HCT116 (cell line): Measurements from ENCODE around the gene TMCO4. TPM values are rescaled to one million over a fixed set of nuclear protein-coding genes. Genes with fewer than 3 reads are reported as not detected.

Source experiments
- ATAC-seq: fragments of 200-7000 bp; cut with Tn5 transposase; 2 replicates; pipeline ENCODE4 v1.9.1; 2020; ENCODE audit warnings: mild to moderate bottlenecking, moderate library complexity
- BruUV-seq: library from RNA; stranded (reverse); fragments of 400-500 nt; replicated peaks from 2 replicates; lab custom pipeline; 2021; lab: Mats Ljungman, UMichigan
- CTCF ChIA-PET: fragments of 300-600 bp; sonication (Branson Sonifier 250); formaldehyde crosslinking; loops from one replicate; lab custom pipeline; 2021; ENCODE audit warnings: antibody characterized with exemption; lab: Charles Lee
- POLR2A ChIA-PET: fragments of 300-600, 350-600 bp; sonication (Branson Sonifier 250); formaldehyde crosslinking; loops from one replicate; lab custom pipeline; 2021; ENCODE audit warnings: antibody characterized with exemption; lab: Charles Lee
- RAD21 ChIA-PET, 2 experiments: fragments of 300-600 bp; sonication (Branson Sonifier 250); formaldehyde crosslinking; loops; one replicate each; lab custom pipeline; 2023; ENCODE audit warnings: low total read pairs in 2 of 2; ENCODE audit not compliant: uncharacterized antibody in 2 of 2, unreplicated experiment in 2 of 2, low non-redundant PET in 1 of 2; lab: Charles Lee
- DNase-seq: peaks from one replicate; pipeline ENCODE4 v3.0.0-alpha.2; 2010; ENCODE audit warnings: low read depth, low spot score
- H2AFZ ChIP-seq: fragments of 200-600 bp; shearing (Covaris generic), sonication (generic); 2 replicates; pipeline ENCODE4 v1.6.1; 2017; ENCODE audit warnings: low read depth, mixed run types, mixed read lengths, antibody characterized with exemption, low read length; ENCODE audit not compliant: poor library complexity, severe bottlenecking
- H3K27ac ChIP-seq: 2 replicates; pipeline ENCODE4 v1.5.1; 2012; ENCODE audit warnings: low read depth, low read length
- H3K27me3 ChIP-seq: fragments of 200-600 bp; sonication (generic); 2 replicates; pipeline ENCODE4 v1.6.1; 2016; ENCODE audit warnings: mixed run types, low read length, mixed read lengths; ENCODE audit not compliant: insufficient read depth
- H3K36me3 ChIP-seq, 2 experiments: fragments of 200-500 bp in 1 of 2; fragments of 200-600 bp in 1 of 2; sonication (Bioruptor generic) in 1 of 2; sonication (generic) in 1 of 2; 2 replicates each; pipeline versions ENCODE4 v1.5.1 to v1.6.1; 2014 to 2016; ENCODE audit warnings: low read length in 2 of 2, inconsistent platforms in 1 of 2, mixed read lengths in 1 of 2, mixed run types in 1 of 2; ENCODE audit not compliant: insufficient read depth in 2 of 2, control insufficient read depth in 1 of 2
- H3K4me1 ChIP-seq, 2 experiments: fragments of 200-600 bp in 1 of 2; sonication (generic) in 1 of 2; 2 replicates each; pipeline versions ENCODE4 v1.5.1 to v1.6.1; 2012 to 2017; ENCODE audit warnings: low read length in 2 of 2, inconsistent platforms in 1 of 2, mild to moderate bottlenecking in 1 of 2, mixed read lengths in 1 of 2, mixed run types in 1 of 2, moderate library complexity in 1 of 2; ENCODE audit not compliant: insufficient read depth in 2 of 2, control insufficient read depth in 1 of 2
- H3K4me2 ChIP-seq: fragments of 200-600 bp; sonication (generic); 2 replicates; pipeline ENCODE4 v1.6.1; 2017; ENCODE audit warnings: mixed run types, low read length, mixed read lengths
- H3K4me3 ChIP-seq, 2 experiments: fragments of 200-600 bp in 1 of 2; sonication (generic) in 1 of 2; replicated peaks in 1 of 2; 2 replicates each; pipeline ENCODE4 v1.5.1; 2011 to 2016; ENCODE audit warnings: low read length in 2 of 2, control low read depth in 1 of 2, low read depth in 1 of 2, mild to moderate bottlenecking in 1 of 2, mixed read lengths in 1 of 2, mixed run types in 1 of 2
- H3K79me2 ChIP-seq: fragments of 200-600 bp; sonication (generic); 2 replicates; pipeline ENCODE4 v1.6.1; 2017; ENCODE audit warnings: mild to moderate bottlenecking, mixed run types, low read length, moderate library complexity, mixed read lengths; ENCODE audit not compliant: insufficient read depth
- H3K9ac ChIP-seq: fragments of 200-600 bp; sonication (generic); 2 replicates; pipeline ENCODE4 v1.6.1; 2016; ENCODE audit warnings: low read length, mixed read lengths
- H3K9me2 ChIP-seq: fragments of 200-600 bp; sonication (generic), shearing (Covaris generic); 2 replicates; pipeline ENCODE4 v1.6.1; 2017; ENCODE audit warnings: mixed run types, mild to moderate bottlenecking, moderate library complexity; ENCODE audit not compliant: insufficient read depth
- H3K9me3 ChIP-seq, 2 experiments: fragments of 200-500 bp in 1 of 2; fragments of 200-600 bp in 1 of 2; sonication (Bioruptor generic) in 1 of 2; sonication (generic) in 1 of 2; 2 replicates each; pipeline ENCODE4 v1.6.1; 2014 to 2017; ENCODE audit warnings: low read length in 2 of 2, mixed read lengths in 2 of 2, inconsistent platforms in 1 of 2, low read depth in 1 of 2, mild to moderate bottlenecking in 1 of 2, mixed run types in 1 of 2, moderate library complexity in 1 of 2; ENCODE audit not compliant: control insufficient read depth in 1 of 2, insufficient read depth in 1 of 2
- H4K20me1 ChIP-seq: fragments of 200-600 bp; sonication (generic), shearing (Covaris generic); 2 replicates; pipeline ENCODE4 v1.6.1; 2017; ENCODE audit warnings: mixed run types, mild to moderate bottlenecking, moderate library complexity; ENCODE audit not compliant: insufficient read depth
- CEBPB ChIP-seq: IDR thresholded peaks from 2 replicates; pipeline ENCODE4 v1.6.1; 2012; ENCODE audit warnings: low read depth
- EZH2 ChIP-seq: fragments of 200-600 bp; sonication (generic); IDR thresholded peaks from 2 replicates; pipeline ENCODE4 v1.6.1; 2017; ENCODE audit warnings: antibody characterized with exemption, mixed run types
- FOSL1 ChIP-seq: IDR thresholded peaks from 2 replicates; pipeline ENCODE4 v1.6.1; 2012; ENCODE audit warnings: low read depth
- JUND ChIP-seq: IDR thresholded peaks from 2 replicates; pipeline ENCODE4 v1.6.1; 2012
- POLR2A ChIP-seq: IDR thresholded peaks from 2 replicates; pipeline ENCODE4 v1.7.0; 2011; ENCODE audit warnings: borderline replicate concordance; ENCODE audit not compliant: insufficient read depth, insufficient read length; ENCODE audit errors: extremely low read depth
- SP1 ChIP-seq: IDR thresholded peaks from 2 replicates; pipeline ENCODE4 v1.6.1; 2012; ENCODE audit warnings: low read depth
- SRF ChIP-seq: IDR thresholded peaks from 2 replicates; pipeline ENCODE4 v1.6.1; 2012; ENCODE audit warnings: low read depth
- TCF7L2 ChIP-seq: IDR thresholded peaks from 2 replicates; pipeline ENCODE4 v1.7.0; 2011; ENCODE audit warnings: borderline replicate concordance, inconsistent platforms; ENCODE audit not compliant: insufficient read depth, insufficient read length; ENCODE audit errors: extremely low read depth
- YY1 ChIP-seq: IDR thresholded peaks from 2 replicates; pipeline ENCODE4 v1.6.1; 2011; ENCODE audit warnings: low read length, low read depth, moderate library complexity, mild to moderate bottlenecking; ENCODE audit not compliant: insufficient replicate concordance; ENCODE audit errors: extremely low read depth
- ZFX ChIP-seq: fragments of 450-650 bp; IDR thresholded peaks from 2 replicates; pipeline ENCODE4 v1.6.1; 2017
- intact Hi-C: fragments of 100-400 bp; cut with micrococcal nuclease; formaldehyde crosslinking; loops from 2 replicates; pipeline ENCODE4 v1.10.0; 2022
- total RNA-seq: library from RNA; stranded (reverse); gene quantifications from one replicate; pipeline ENCODE4 v1.2.1, GENCODE V29; 2021; ENCODE audit not compliant: unreplicated experiment
- TF ChIP-seq, protein P1 (sequence below): IDR thresholded peaks from 2 replicates; pipeline ENCODE4 v1.6.1; 2012
- TF ChIP-seq, protein P2 (sequence below), 3 experiments: fragments of 200-600 bp in 1 of 3; sonication (generic) in 1 of 3; IDR thresholded peaks in 2 of 3; conservative IDR thresholded peaks in 1 of 3; 2 replicates each; pipeline ENCODE4 v1.5.1; 2012 to 2017; ENCODE audit warnings: low read depth in 2 of 3, low read length in 2 of 3, antibody characterized with exemption in 1 of 3, borderline replicate concordance in 1 of 3, control low read depth in 1 of 3, mild to moderate bottlenecking in 1 of 3, mixed read lengths in 1 of 3, mixed run types in 1 of 3, moderate library complexity in 1 of 3; ENCODE audit not compliant: insufficient read depth in 1 of 3
- TF ChIP-seq, protein P3 (sequence below): IDR thresholded peaks from 2 replicates; pipeline ENCODE4 v1.6.1; 2012; ENCODE audit warnings: low read depth
- TF ChIP-seq, protein P4 (sequence below): IDR thresholded peaks from 2 replicates; pipeline ENCODE4 v1.6.1; 2011; ENCODE audit warnings: mild to moderate bottlenecking, low read length, moderate library complexity; ENCODE audit not compliant: insufficient replicate concordance; ENCODE audit errors: extremely low read depth

The TMCO4 gene
- total RNA-seq, 1 experiment from 2014 or later: 12.7 TPM

DNA sequence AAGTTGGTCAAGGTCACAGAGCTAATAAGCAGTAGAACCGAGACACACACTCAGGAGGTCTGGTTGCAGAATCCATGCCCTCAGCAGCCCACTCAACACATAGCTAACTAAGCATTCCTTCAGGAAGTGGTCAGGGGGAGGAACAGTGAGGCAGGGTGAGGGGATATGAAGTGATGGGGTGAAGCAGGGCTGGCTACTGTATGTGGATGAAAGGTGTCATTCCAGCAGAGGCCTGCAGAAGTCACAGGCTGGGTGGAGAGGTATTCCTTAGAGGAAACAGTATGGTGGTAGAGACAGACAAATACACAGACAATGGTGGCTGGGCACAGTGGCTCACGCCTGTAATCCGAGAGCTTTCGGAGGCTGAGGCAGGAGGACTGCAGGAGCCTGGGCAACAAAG, 14.1 kb downstream of the TMCO4 start:
- ChIA-PET POLR2A (no interaction called here), CTCF (no interaction called here), RAD21 (no interaction called here)
- no peak overlapping the region for H3K4me3 ChIP-seq
- no peaks in the 10 kb centered on the region for H3K9me3 ChIP-seq
- no peak overlapping the region for H3K27ac ChIP-seq
- no TSS peak for BruUV-seq
- TF ChIP-seq, protein P1, sequence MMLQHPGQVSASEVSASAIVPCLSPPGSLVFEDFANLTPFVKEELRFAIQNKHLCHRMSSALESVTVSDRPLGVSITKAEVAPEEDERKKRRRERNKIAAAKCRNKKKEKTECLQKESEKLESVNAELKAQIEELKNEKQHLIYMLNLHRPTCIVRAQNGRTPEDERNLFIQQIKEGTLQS: no peak
- TF ChIP-seq SRF (no peak), POLR2A (no peak), CEBPB (no peak), FOSL1 (no peak), YY1 (no peak), SP1 (no peak), EZH2 (no peak), JUND (no peak), ZFX (no peak), TCF7L2 (no peak)
- TF ChIP-seq, protein P2, sequence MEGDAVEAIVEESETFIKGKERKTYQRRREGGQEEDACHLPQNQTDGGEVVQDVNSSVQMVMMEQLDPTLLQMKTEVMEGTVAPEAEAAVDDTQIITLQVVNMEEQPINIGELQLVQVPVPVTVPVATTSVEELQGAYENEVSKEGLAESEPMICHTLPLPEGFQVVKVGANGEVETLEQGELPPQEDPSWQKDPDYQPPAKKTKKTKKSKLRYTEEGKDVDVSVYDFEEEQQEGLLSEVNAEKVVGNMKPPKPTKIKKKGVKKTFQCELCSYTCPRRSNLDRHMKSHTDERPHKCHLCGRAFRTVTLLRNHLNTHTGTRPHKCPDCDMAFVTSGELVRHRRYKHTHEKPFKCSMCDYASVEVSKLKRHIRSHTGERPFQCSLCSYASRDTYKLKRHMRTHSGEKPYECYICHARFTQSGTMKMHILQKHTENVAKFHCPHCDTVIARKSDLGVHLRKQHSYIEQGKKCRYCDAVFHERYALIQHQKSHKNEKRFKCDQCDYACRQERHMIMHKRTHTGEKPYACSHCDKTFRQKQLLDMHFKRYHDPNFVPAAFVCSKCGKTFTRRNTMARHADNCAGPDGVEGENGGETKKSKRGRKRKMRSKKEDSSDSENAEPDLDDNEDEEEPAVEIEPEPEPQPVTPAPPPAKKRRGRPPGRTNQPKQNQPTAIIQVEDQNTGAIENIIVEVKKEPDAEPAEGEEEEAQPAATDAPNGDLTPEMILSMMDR (IDR thresholded peaks at IDR 0.05 in 2 of 3, conservative IDR thresholded peaks at IDR 0.05 in 1 of 3; ENCODE audit: borderline replicate concordance in 1 of 3, insufficient read depth in 1 of 3, low read depth in 2 of 3, low read length in 2 of 3): no peak
- TF ChIP-seq, protein P3, sequence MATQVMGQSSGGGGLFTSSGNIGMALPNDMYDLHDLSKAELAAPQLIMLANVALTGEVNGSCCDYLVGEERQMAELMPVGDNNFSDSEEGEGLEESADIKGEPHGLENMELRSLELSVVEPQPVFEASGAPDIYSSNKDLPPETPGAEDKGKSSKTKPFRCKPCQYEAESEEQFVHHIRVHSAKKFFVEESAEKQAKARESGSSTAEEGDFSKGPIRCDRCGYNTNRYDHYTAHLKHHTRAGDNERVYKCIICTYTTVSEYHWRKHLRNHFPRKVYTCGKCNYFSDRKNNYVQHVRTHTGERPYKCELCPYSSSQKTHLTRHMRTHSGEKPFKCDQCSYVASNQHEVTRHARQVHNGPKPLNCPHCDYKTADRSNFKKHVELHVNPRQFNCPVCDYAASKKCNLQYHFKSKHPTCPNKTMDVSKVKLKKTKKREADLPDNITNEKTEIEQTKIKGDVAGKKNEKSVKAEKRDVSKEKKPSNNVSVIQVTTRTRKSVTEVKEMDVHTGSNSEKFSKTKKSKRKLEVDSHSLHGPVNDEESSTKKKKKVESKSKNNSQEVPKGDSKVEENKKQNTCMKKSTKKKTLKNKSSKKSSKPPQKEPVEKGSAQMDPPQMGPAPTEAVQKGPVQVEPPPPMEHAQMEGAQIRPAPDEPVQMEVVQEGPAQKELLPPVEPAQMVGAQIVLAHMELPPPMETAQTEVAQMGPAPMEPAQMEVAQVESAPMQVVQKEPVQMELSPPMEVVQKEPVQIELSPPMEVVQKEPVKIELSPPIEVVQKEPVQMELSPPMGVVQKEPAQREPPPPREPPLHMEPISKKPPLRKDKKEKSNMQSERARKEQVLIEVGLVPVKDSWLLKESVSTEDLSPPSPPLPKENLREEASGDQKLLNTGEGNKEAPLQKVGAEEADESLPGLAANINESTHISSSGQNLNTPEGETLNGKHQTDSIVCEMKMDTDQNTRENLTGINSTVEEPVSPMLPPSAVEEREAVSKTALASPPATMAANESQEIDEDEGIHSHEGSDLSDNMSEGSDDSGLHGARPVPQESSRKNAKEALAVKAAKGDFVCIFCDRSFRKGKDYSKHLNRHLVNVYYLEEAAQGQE: no peak
- TF ChIP-seq, protein P4, sequence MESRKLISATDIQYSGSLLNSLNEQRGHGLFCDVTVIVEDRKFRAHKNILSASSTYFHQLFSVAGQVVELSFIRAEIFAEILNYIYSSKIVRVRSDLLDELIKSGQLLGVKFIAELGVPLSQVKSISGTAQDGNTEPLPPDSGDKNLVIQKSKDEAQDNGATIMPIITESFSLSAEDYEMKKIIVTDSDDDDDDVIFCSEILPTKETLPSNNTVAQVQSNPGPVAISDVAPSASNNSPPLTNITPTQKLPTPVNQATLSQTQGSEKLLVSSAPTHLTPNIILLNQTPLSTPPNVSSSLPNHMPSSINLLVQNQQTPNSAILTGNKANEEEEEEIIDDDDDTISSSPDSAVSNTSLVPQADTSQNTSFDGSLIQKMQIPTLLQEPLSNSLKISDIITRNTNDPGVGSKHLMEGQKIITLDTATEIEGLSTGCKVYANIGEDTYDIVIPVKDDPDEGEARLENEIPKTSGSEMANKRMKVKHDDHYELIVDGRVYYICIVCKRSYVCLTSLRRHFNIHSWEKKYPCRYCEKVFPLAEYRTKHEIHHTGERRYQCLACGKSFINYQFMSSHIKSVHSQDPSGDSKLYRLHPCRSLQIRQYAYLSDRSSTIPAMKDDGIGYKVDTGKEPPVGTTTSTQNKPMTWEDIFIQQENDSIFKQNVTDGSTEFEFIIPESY: no peak
- TF ChIP-seq, all 23 proteins: peak for 0
- Histone ChIP-seq H3K4me2 (no peak overlapping the region), H3K27me3 (no peaks in the 10 kb centered on the region), H4K20me1 (no peaks in the 10 kb centered on the region), H3K9ac (no peak overlapping the region), H3K4me1 (peaks cover 0 to 6% of the 10 kb centered on the region in 2 experiments; a peak in 1 of 4 replicates), H3K9me2 (no peaks in the 10 kb centered on the region), H2AFZ (no peak overlapping the region), H3K79me2 (no peaks in the 10 kb centered on the region), H3K36me3 (no peaks in the 10 kb centered on the region)
- peak; percentile 47; the same call in 1 of the 2 replicates for ATAC-seq
- intact Hi-C loops: no loop called here
- no peak for DNase-seq
